GM21723 (cell line): ENCODE results near the gene PLEKHS1.
"Not testable (repeated sequence)": the region's sequence is repeated elsewhere in the genome, so short reads cannot be mapped to it uniquely, and the experiment has no call there.

ENCODE experiments used
- ATAC-seq: cut with Tn5 transposase; IDR thresholded peaks from one replicate; pipeline ENCODE4 v1.9.1; 2021; ENCODE audit warnings: mild to moderate bottlenecking, moderate library complexity; ENCODE audit not compliant: unreplicated experiment

The PLEKHS1 gene

GRCh38 chr10:113782986-113783704 is 31.7 kb downstream of the PLEKHS1 start:
- ATAC-seq = no peak

- no peak for ATAC-seq
Observed at GRCh38 chr10:113788604-113789083, 37.2 kb downstream of the PLEKHS1 start.

- no peak for ATAC-seq
Observed at GRCh38 chr10:113791691-113792090, 40.2 kb downstream of the PLEKHS1 start.

- no peak for ATAC-seq
Observed at GRCh38 chr10:113801569-113801968, 50.1 kb downstream of the PLEKHS1 start.

GRCh38 chr10:113802997-113803396 is 51.5 kb downstream of the PLEKHS1 start:
- no peak for ATAC-seq

- ATAC-seq = no peak
Observed at GRCh38 chr10:113806503-113806902, 55.0 kb downstream of the PLEKHS1 start.

- ATAC-seq = no peak
Observed at GRCh38 chr10:113808168-113808567, 56.7 kb downstream of the PLEKHS1 start.

GRCh38 chr10:113814700-113815099 is 63.2 kb downstream of the PLEKHS1 start:
- ATAC-seq = not testable (repeated sequence)

- ATAC-seq = no peak
Observed at GRCh38 chr10:113819989-113820388, 68.5 kb downstream of the PLEKHS1 start.

- ATAC-seq = no peak
Observed at GRCh38 chr10:113820507-113820906, 69.0 kb downstream of the PLEKHS1 start.

- not testable (repeated sequence) for ATAC-seq
Observed at GRCh38 chr10:113821306-113821705, 69.8 kb downstream of the PLEKHS1 start.

- no peak for ATAC-seq
Observed at GRCh38 chr10:113822174-113822573, 70.7 kb downstream of the PLEKHS1 start.

- ATAC-seq = no peak
Observed at GRCh38 chr10:113823389-113823788, 71.9 kb downstream of the PLEKHS1 start.

GRCh38 chr10:113825791-113826190 is 74.3 kb downstream of the PLEKHS1 start:
- no peak for ATAC-seq

- not testable (repeated sequence) for ATAC-seq
Observed at GRCh38 chr10:113828567-113828966, 77.1 kb downstream of the PLEKHS1 start.
